Left ventricle myocardium superior (tissue), 1 donor: ENCODE measurements around the gene FAM120A. TPM values are rescaled to one million over a fixed set of nuclear protein-coding genes. Genes with fewer than 3 reads are reported as not detected.

Source experiments
- microRNA-seq: library from miRNA; unstranded; fragments of <30 nt; microRNA quantifications from one replicate; pipeline ENCODE4 v1.2.0, GENCODE V29; 2020; ENCODE audit warnings: borderline number of aligned reads
- total RNA-seq: library from RNA; stranded (reverse); fragmentation: NEBNext Ultra II Directional; extraction: Animal tissue kit (Norgen Biotek cat#: 25700); gene quantifications from one replicate; pipeline ENCODE4 v1.2.1, GENCODE V29; 2021
- donor health status: DM: no; HTN: yes; CAD: no; lungs with severe emphysema.

The FAM120A gene
- total RNA-seq, 1 donor from 2014 or later, result 112 TPM

Small RNAs within 50 kb of the gene (microRNA-seq; reads per million reads assigned to microRNA genes)
- gene MIR548AU, result not detected

Other genes starting within 250 kb of the FAM120A start
- 27.3 TPM for gene FAM120AOS, start 1.9 kb downstream of the FAM120A start, total RNA-seq
- gene PHF2, start 124.9 kb downstream of the FAM120A start, total RNA-seq, result 32.0 TPM